RWPE2 (cell line): ENCODE data around the gene C1orf53.
A peak's percentile ranks its signal among the peaks of the same experiment; 100 is the strongest.
"Not testable (repeated sequence)": the region's sequence is repeated elsewhere in the genome, so short reads cannot be mapped to it uniquely, and the experiment has no call there.

ENCODE experiments used
- ATAC-seq: fragments of 200-7000 bp; cut with Tn5 transposase; 3 replicates; pipeline ENCODE4 v1.9.1; 2021; ENCODE audit warnings: low read depth
- DNase-seq: peaks from one replicate; pipeline ENCODE4 v3.0.0-alpha.2; 2020; ENCODE audit warnings: low spot score
- H3K27ac ChIP-seq: fragments of 450-650 bp; 2 replicates; pipeline ENCODE4 v1.5.1; 2017; ENCODE audit warnings: mild to moderate bottlenecking; ENCODE audit not compliant: poor library complexity, severe bottlenecking
- H3K27me3 ChIP-seq: fragments of 250-450 bp; sonication (Bioruptor Pico); 2 replicates; pipeline ENCODE4 v1.5.1; 2021; ENCODE audit warnings: mild to moderate bottlenecking, moderate library complexity; ENCODE audit not compliant: insufficient read depth, poor library complexity, severe bottlenecking
- H3K36me3 ChIP-seq: fragments of 250-450 bp; sonication (Bioruptor Pico); 2 replicates; pipeline ENCODE4 v1.5.1; 2020; ENCODE audit warnings: low read depth, mild to moderate bottlenecking, moderate library complexity
- H3K4me1 ChIP-seq: fragments of 250-450 bp; sonication (Bioruptor Pico); 2 replicates; pipeline ENCODE4 v1.5.1; 2021; ENCODE audit warnings: mild to moderate bottlenecking, moderate library complexity; ENCODE audit not compliant: insufficient read depth, poor library complexity, severe bottlenecking
- H3K4me3 ChIP-seq: fragments of 250-450 bp; sonication (Bioruptor Pico); 2 replicates; pipeline ENCODE4 v1.5.1; 2021; ENCODE audit warnings: mild to moderate bottlenecking, moderate library complexity; ENCODE audit not compliant: severe bottlenecking
- H3K9me3 ChIP-seq: fragments of 250-450 bp; sonication (Bioruptor Pico); 2 replicates; pipeline ENCODE4 v1.5.1; 2021; ENCODE audit warnings: mild to moderate bottlenecking, moderate library complexity; ENCODE audit not compliant: severe bottlenecking
- CTCF ChIP-seq: fragments of 450-650 bp; IDR thresholded peaks from one replicate; pipeline ENCODE4 v1.5.1; 2017; ENCODE audit warnings: mild to moderate bottlenecking, moderate library complexity; ENCODE audit not compliant: poor library complexity, severe bottlenecking

The C1orf53 gene

GRCh38 chr1:197902454-197903195, at the start of gene C1orf53:
TSS of gene C1orf53 (plus strand) at chr1:197902630. CDS start at chr1:197902650, 20 bp downstream.
- Histone ChIP-seq H3K4me1 (no peaks in the 10 kb centered on the region), H3K36me3 (no peaks in the 10 kb centered on the region), H3K9me3 (no peaks in the 10 kb centered on the region), H3K27ac (peak within 1 kb of the TSS; percentile 57), H3K4me3 (peak within 1 kb of the TSS; percentile 50), H3K27me3 (no peaks in the 10 kb centered on the region)
- DNase-seq, result peak; percentile 78
- no peak for TF ChIP-seq CTCF
- ATAC-seq, result peak; percentile 94

GRCh38 chr1:197855751-197856150, 46.7 kb upstream of the C1orf53 start:
- H3K9me3 ChIP-seq, H3K4me3 ChIP-seq, H3K27ac ChIP-seq, ATAC-seq, H3K4me1 ChIP-seq, DNase-seq, H3K27me3 ChIP-seq, H3K36me3 ChIP-seq: not testable (repeated sequence)

GRCh38 chr1:197857477-197857876, 45.0 kb upstream of the C1orf53 start:
- Histone ChIP-seq H3K36me3 (no peaks in the 10 kb centered on the region), H3K9me3 (no peaks in the 10 kb centered on the region), H3K27me3 (no peaks in the 10 kb centered on the region), H3K4me1 (no peaks in the 10 kb centered on the region), H3K4me3 (no peak overlapping the region), H3K27ac (no peak overlapping the region)
- TF ChIP-seq CTCF, result no peak
- DNase-seq, result no peak
- no peak for ATAC-seq

- Histone ChIP-seq H3K4me1 (no peaks in the 10 kb centered on the region), H3K4me3 (no peak overlapping the region), H3K36me3 (no peaks in the 10 kb centered on the region), H3K9me3 (no peaks in the 10 kb centered on the region), H3K27ac (no peak overlapping the region), H3K27me3 (no peaks in the 10 kb centered on the region)
- ATAC-seq (no peak), DNase-seq (no peak)
- TF ChIP-seq CTCF, result no peak
Measured at GRCh38 chr1:197859024-197859423, 43.4 kb upstream of the C1orf53 start.

- DNase-seq (no peak), ATAC-seq (no peak)
- H3K4me1 ChIP-seq, result no peaks in the 10 kb centered on the region
- H3K4me3 ChIP-seq, result no peak overlapping the region
- H3K9me3 ChIP-seq, result no peaks in the 10 kb centered on the region
- no peak overlapping the region for H3K27ac ChIP-seq
- no peaks in the 10 kb centered on the region for H3K36me3 ChIP-seq
- TF ChIP-seq CTCF, result no peak
- no peaks in the 10 kb centered on the region for H3K27me3 ChIP-seq
Measured at GRCh38 chr1:197862221-197862620, 40.2 kb upstream of the C1orf53 start.
